ENCODE data around the gene ZSCAN20.

The ZSCAN20 gene

GRCh38 chr1:33472269-33472980 is at the start of gene ZSCAN20:
Gene ZSCAN20 (plus strand): TSS chr1:33472645. CDS start chr1:33479289, 6,644 bp downstream.
- no peak within 1 kb of the TSS for H3K27ac ChIP-seq
- TF ChIP-seq CTCF (IDR thresholded peaks at IDR 0.05) (no peak), ZFX (IDR thresholded peaks at IDR 0.05; ENCODE audit: borderline replicate concordance) (no peak)

GRCh38 chr1:33424205-33424604 is 48.2 kb upstream of the ZSCAN20 start:
- H3K27ac ChIP-seq, result peak overlapping the region; percentile 30
- TF ChIP-seq ZFX (IDR thresholded peaks at IDR 0.05; ENCODE audit: borderline replicate concordance) (no peak), CTCF (IDR thresholded peaks at IDR 0.05) (no peak)

- peak overlapping the region; percentile 30 for H3K27ac ChIP-seq
- TF ChIP-seq ZFX (IDR thresholded peaks at IDR 0.05; ENCODE audit: borderline replicate concordance) (no peak), CTCF (IDR thresholded peaks at IDR 0.05) (no peak)
Observed at GRCh38 chr1:33424610-33425009, 47.8 kb upstream of the ZSCAN20 start.

- H3K27ac ChIP-seq, result no peak overlapping the region
- TF ChIP-seq ZFX (IDR thresholded peaks at IDR 0.05; ENCODE audit: borderline replicate concordance) (no peak), CTCF (IDR thresholded peaks at IDR 0.05) (no peak)
Observed at GRCh38 chr1:33425900-33426299, 46.5 kb upstream of the ZSCAN20 start.

- TF ChIP-seq ZFX (IDR thresholded peaks at IDR 0.05; ENCODE audit: borderline replicate concordance), result no peak
- TF ChIP-seq CTCF (IDR thresholded peaks at IDR 0.05), result no peak
- no peak overlapping the region for H3K27ac ChIP-seq
Observed at GRCh38 chr1:33426916-33427315, 45.5 kb upstream of the ZSCAN20 start.

- TF ChIP-seq CTCF (IDR thresholded peaks at IDR 0.05) (no peak), ZFX (IDR thresholded peaks at IDR 0.05; ENCODE audit: borderline replicate concordance) (no peak)
- no peak overlapping the region for H3K27ac ChIP-seq
Observed at GRCh38 chr1:33428661-33429060, 43.8 kb upstream of the ZSCAN20 start.

- no peak for TF ChIP-seq ZFX (IDR thresholded peaks at IDR 0.05; ENCODE audit: borderline replicate concordance)
- TF ChIP-seq CTCF (IDR thresholded peaks at IDR 0.05), result no peak
- H3K27ac ChIP-seq, result no peak overlapping the region
Observed at GRCh38 chr1:33429332-33429731, 43.1 kb upstream of the ZSCAN20 start.

Measured in 22Rv1 (cell line).